Fibroblast of lung (primary cell): ENCODE results near the gene CHRNA5. TPM values are rescaled to one million over a fixed set of nuclear protein-coding genes. Genes with fewer than 3 reads are reported as not detected.

Experiments
- DNase-seq, 2 donors: peaks; one replicate each; pipeline versions ENCODE4 v3.0.0 to v3.0.0-alpha.2; 2010; ENCODE audit warnings: low read depth in 2 of 2
- H2AFZ ChIP-seq: 2 replicates; pipeline ENCODE4 v1.5.1; 2012; ENCODE audit warnings: low read length, control low read depth, inconsistent platforms
- H3K27ac ChIP-seq: 2 replicates; pipeline ENCODE4 v1.5.1; 2011; ENCODE audit warnings: low read length, control low read depth; ENCODE audit not compliant: insufficient read depth
- H3K27me3 ChIP-seq: 2 replicates; pipeline ENCODE4 v1.5.1; 2011; ENCODE audit warnings: mild to moderate bottlenecking, low read length; ENCODE audit not compliant: control insufficient read depth, insufficient read depth
- H3K36me3 ChIP-seq: 2 replicates; pipeline ENCODE4 v1.5.1; 2011; ENCODE audit warnings: low read length; ENCODE audit not compliant: control insufficient read depth, insufficient read depth
- H3K4me1 ChIP-seq: 2 replicates; pipeline ENCODE4 v1.5.1; 2011; ENCODE audit warnings: low read length; ENCODE audit not compliant: control insufficient read depth, insufficient read depth; ENCODE audit errors: extremely low read depth
- H3K4me2 ChIP-seq: 2 replicates; pipeline ENCODE4 v1.5.1; 2011; ENCODE audit warnings: low read length, control low read depth; ENCODE audit not compliant: insufficient read depth; ENCODE audit errors: extremely low read depth
- H3K4me3 ChIP-seq, 4 experiments: fragments of 200-600 bp in 1 of 4; sonication (generic) in 1 of 4; replicated peaks in 1 of 4; 2 replicates each; pipeline ENCODE4 v1.5.1; 2011 to 2016; ENCODE audit warnings: low read length in 4 of 4, low read depth in 3 of 4, mild to moderate bottlenecking in 3 of 4, control low read depth in 2 of 4, inconsistent platforms in 1 of 4, mixed read lengths in 1 of 4; ENCODE audit not compliant: insufficient read depth in 1 of 4; ENCODE audit errors: control extremely low read depth in 1 of 4
- H3K79me2 ChIP-seq: 2 replicates; pipeline ENCODE4 v1.5.1; 2012; ENCODE audit warnings: mild to moderate bottlenecking, low read length, inconsistent platforms; ENCODE audit not compliant: control insufficient read depth, insufficient read depth
- H3K9ac ChIP-seq: 2 replicates; pipeline ENCODE4 v1.5.1; 2011; ENCODE audit warnings: mild to moderate bottlenecking, low read length, control low read depth; ENCODE audit not compliant: insufficient read depth
- H3K9me3 ChIP-seq: 2 replicates; pipeline ENCODE4 v1.5.1; 2012; ENCODE audit warnings: low read depth, low read length; ENCODE audit not compliant: control insufficient read depth, insufficient read depth
- H4K20me1 ChIP-seq: 2 replicates; pipeline ENCODE4 v1.5.1; 2011; ENCODE audit warnings: low read length; ENCODE audit not compliant: control insufficient read depth, insufficient read depth; ENCODE audit errors: extremely low read depth
- CTCF ChIP-seq, 2 donors: IDR thresholded peaks in 1 of 2; conservative IDR thresholded peaks in 1 of 2; 1 replicate in 1 of 2; 2 replicates in 1 of 2; pipeline ENCODE4 v1.5.1; 2011 to 2012; ENCODE audit warnings: low read length in 2 of 2, control low read depth in 1 of 2, inconsistent platforms in 1 of 2, low read depth in 1 of 2, mild to moderate bottlenecking in 1 of 2
- EZH2 ChIP-seq: IDR thresholded peaks from 2 replicates; pipeline ENCODE4 v1.5.1; 2012; ENCODE audit warnings: low read length, control low read depth, mild to moderate bottlenecking; ENCODE audit errors: missing control alignments
- polyA plus RNA-seq, 2 donors: library from polyadenylated mRNA; depleted of rRNA in 1 of 2; stranded (reverse) in 1 of 2; unstranded in 1 of 2; fragments of >200 nt; gene quantifications; 2 replicates each; pipeline ENCODE4 v1.2.1, GENCODE V29; 2011 to 2012; ENCODE audit warnings: missing spikeins in 1 of 2
- total RNA-seq: library from RNA; depleted of rRNA; stranded (reverse); fragments of >200 nt; gene quantifications from 2 replicates; pipeline ENCODE4 v1.2.1, GENCODE V29; 2014

CHRNA5 gene
- total and polyA plus RNA-seq, 2 donors (not counting 1 experiment from before 2014, with no cell fraction given) = 0.17 to 1.2 TPM

- no peak for TF ChIP-seq EZH2
- TF ChIP-seq CTCF (conservative IDR thresholded peaks at IDR 0.05 in 1 of 2, IDR thresholded peaks at IDR 0.05 in 1 of 2; ENCODE audit: low read depth in 1 of 2, low read length in 2 of 2) = no peak
- Histone ChIP-seq H3K4me1 (no peaks in the 10 kb centered on the region), H3K27ac (no peak overlapping the region), H3K9me3 (no peaks in the 10 kb centered on the region), H3K9ac (no peak overlapping the region), H2AFZ (no peak overlapping the region), H3K4me2 (no peak overlapping the region), H3K4me3 (no peak overlapping the region), H3K36me3 (no peaks in the 10 kb centered on the region), H3K79me2 (no peaks in the 10 kb centered on the region), H4K20me1 (no peaks in the 10 kb centered on the region), H3K27me3 (no peaks in the 10 kb centered on the region)
- DNase-seq = no peak
These were observed 6.1 kb downstream of the CHRNA5 start for GRCh38 chr15:78571382-78571781.

GRCh38 chr15:78573416-78573815 is 8.1 kb downstream of the CHRNA5 start:
- no peaks in the 10 kb centered on the region for H3K36me3 ChIP-seq

GRCh38 chr15:78574944-78575343 is 9.6 kb downstream of the CHRNA5 start:
- Histone ChIP-seq H3K27ac (no peak overlapping the region), H3K4me3 (no peak overlapping the region), H2AFZ (no peak overlapping the region), H4K20me1 (no peaks in the 10 kb centered on the region), H3K4me2 (no peak overlapping the region), H3K4me1 (no peaks in the 10 kb centered on the region), H3K27me3 (no peaks in the 10 kb centered on the region), H3K9me3 (no peaks in the 10 kb centered on the region), H3K36me3 (no peaks in the 10 kb centered on the region), H3K9ac (no peak overlapping the region), H3K79me2 (no peaks in the 10 kb centered on the region)
- no peak for DNase-seq
- TF ChIP-seq EZH2 = no peak
- no peak for TF ChIP-seq CTCF (conservative IDR thresholded peaks at IDR 0.05 in 1 of 2, IDR thresholded peaks at IDR 0.05 in 1 of 2; ENCODE audit: low read depth in 1 of 2, low read length in 2 of 2)

More at GRCh38 chr15:78573416-78573815, 8.1 kb downstream of the CHRNA5 start:
- Histone ChIP-seq H4K20me1 (no peaks in the 10 kb centered on the region), H3K4me1 (no peaks in the 10 kb centered on the region), H3K4me3 (no peak overlapping the region), H3K27ac (no peak overlapping the region), H3K9ac (no peak overlapping the region), H2AFZ (no peak overlapping the region), H3K79me2 (no peaks in the 10 kb centered on the region), H3K27me3 (no peaks in the 10 kb centered on the region), H3K9me3 (no peaks in the 10 kb centered on the region), H3K4me2 (no peak overlapping the region)
- no peak for DNase-seq
- TF ChIP-seq CTCF (conservative IDR thresholded peaks at IDR 0.05 in 1 of 2, IDR thresholded peaks at IDR 0.05 in 1 of 2; ENCODE audit: low read depth in 1 of 2, low read length in 2 of 2) (no peak), EZH2 (no peak)
